A673 (cell line): ENCODE data around the gene SMIM31. TPM values are rescaled to one million over a fixed set of nuclear protein-coding genes. Genes with fewer than 3 reads are reported as not detected.

ENCODE experiments used
- BruUV-seq: library from RNA; stranded (reverse); fragments of 400-500 nt; replicated peaks from 2 replicates; lab custom pipeline; 2021; lab: Mats Ljungman, UMichigan
- CTCF ChIA-PET: fragments of 300-600 bp; sonication (Branson Sonifier 250); formaldehyde crosslinking; loops from one replicate; lab custom pipeline; 2022; ENCODE audit warnings: antibody characterized with exemption; lab: Charles Lee
- POLR2A ChIA-PET: fragments of 300-600 bp; sonication (Branson Sonifier 250); formaldehyde crosslinking; loops from one replicate; lab custom pipeline; 2022; ENCODE audit warnings: antibody characterized with exemption; ENCODE audit not compliant: low non-redundant PET; lab: Charles Lee
- DNase-seq: peaks from one replicate; pipeline ENCODE4 v3.0.0-alpha.2; 2015; ENCODE audit warnings: low spot score
- H3K27ac ChIP-seq: fragments of 200-600 bp; sonication (generic); 2 replicates; pipeline ENCODE4 v1.5.1; 2016; ENCODE audit warnings: mixed run types, low read depth, mild to moderate bottlenecking, mixed read lengths, antibody characterized with exemption, low read length; ENCODE audit not compliant: poor library complexity, severe bottlenecking
- H3K27me3 ChIP-seq: fragments of 200-600 bp; sonication (generic); replicated peaks from 2 replicates; pipeline ENCODE4 v1.6.1; 2017; ENCODE audit warnings: mixed run types, low read depth, mild to moderate bottlenecking, mixed read lengths, antibody characterized with exemption, low read length; ENCODE audit not compliant: insufficient read depth, poor library complexity
- H3K36me3 ChIP-seq: fragments of 200-600 bp; sonication (generic); 2 replicates; pipeline ENCODE4 v1.6.1; 2016; ENCODE audit warnings: mixed run types, mild to moderate bottlenecking, mixed read lengths, antibody characterized with exemption, low read length; ENCODE audit not compliant: insufficient read depth, poor library complexity, severe bottlenecking
- H3K4me1 ChIP-seq: fragments of 200-600 bp; sonication (generic); 2 replicates; pipeline ENCODE4 v1.6.1; 2017; ENCODE audit warnings: mixed run types, mild to moderate bottlenecking, mixed read lengths, antibody characterized with exemption, low read length; ENCODE audit not compliant: insufficient read depth, poor library complexity, severe bottlenecking
- H3K4me3 ChIP-seq: fragments of 200-600 bp; sonication (generic); 2 replicates; pipeline ENCODE4 v1.5.1; 2016; ENCODE audit warnings: low read depth, mixed run types, mild to moderate bottlenecking, mixed read lengths, low read length; ENCODE audit not compliant: poor library complexity, severe bottlenecking
- H3K9me3 ChIP-seq: fragments of 200-600 bp; sonication (generic); 2 replicates; pipeline ENCODE4 v1.6.1; 2016; ENCODE audit warnings: mixed run types, low read depth, mild to moderate bottlenecking, mixed read lengths, antibody characterized with exemption, low read length; ENCODE audit not compliant: poor library complexity, severe bottlenecking
- CTCF ChIP-seq: fragments of 300-800, 200-600 bp; sonication (generic); conservative IDR thresholded peaks from 2 replicates; pipeline ENCODE4 v1.5.1; 2017; ENCODE audit warnings: low read depth, mild to moderate bottlenecking, antibody characterized with exemption, low read length, moderate library complexity, mixed read lengths
- EZH2 ChIP-seq: fragments of 200-600 bp; sonication (generic); IDR thresholded peaks from 2 replicates; pipeline ENCODE4 v1.6.1; 2017; ENCODE audit warnings: borderline replicate concordance, low read depth, mild to moderate bottlenecking, mixed read lengths, antibody characterized with exemption, low read length; ENCODE audit not compliant: poor library complexity, severe bottlenecking
- intact Hi-C: fragments of 100-400 bp; cut with micrococcal nuclease; formaldehyde crosslinking; loops from one replicate; pipeline ENCODE4 v1.10.0; 2022; ENCODE audit not compliant: unreplicated experiment
- total RNA-seq: library from RNA; stranded (reverse); gene quantifications from 2 replicates; pipeline ENCODE4 v1.2.3, GENCODE V29; 2021

The SMIM31 gene
- total RNA-seq, 1 experiment from 2014 or later = not detected

- ChIA-PET POLR2A (no interaction called here), CTCF (interaction anchor here (0.6 kb wide), 1 partner anchor 64 kb away, joined by 5 read pairs; no protein-coding TSS in a partner anchor)
- Histone ChIP-seq H3K9me3 (no peaks in the 10 kb centered on the region), H3K27ac (peak overlapping the region; percentile 29), H3K4me1 (no peaks in the 10 kb centered on the region), H3K36me3 (no peaks in the 10 kb centered on the region), H3K4me3 (no peak overlapping the region), H3K27me3 (no peaks in the 10 kb centered on the region)
- no peak for DNase-seq
- BruUV-seq = no TSS peak
- TF ChIP-seq EZH2 (no peak), CTCF (no peak)
- intact Hi-C loops = no loop called here
These were observed 93.1 kb downstream of the SMIM31 start for GRCh38 chr4:164847016-164847415.

- TF ChIP-seq CTCF (no peak), EZH2 (no peak)
- Histone ChIP-seq H3K27ac (no peak overlapping the region), H3K4me1 (no peaks in the 10 kb centered on the region), H3K27me3 (no peaks in the 10 kb centered on the region), H3K9me3 (no peaks in the 10 kb centered on the region), H3K4me3 (no peak overlapping the region), H3K36me3 (no peaks in the 10 kb centered on the region)
- POLR2A ChIA-PET = no interaction called here
- intact Hi-C loops = no loop called here
- no TSS peak for BruUV-seq
- CTCF ChIA-PET = no interaction called here
- DNase-seq = no peak
These were observed 94.2 kb downstream of the SMIM31 start for GRCh38 chr4:164847967-164848649.

Other genes with a start within 250 kb of the SMIM31 start
- 16.5 and 16.9 TPM in 2 replicates for gene APELA, start 123.0 kb downstream of the SMIM31 start, total RNA-seq
- gene TRIM61, start 223.5 kb downstream of the SMIM31 start, total RNA-seq = 2.0 and 4.1 TPM in 2 replicates